IPS-18a (cell line): Measurements from ENCODE around the gene SLC25A39.

ENCODE experiments used
- H3K27ac ChIP-seq: one replicate; pipeline ENCODE4 v1.5.1; 2013; ENCODE audit warnings: low read length
- H3K27me3 ChIP-seq: one replicate; pipeline ENCODE4 v1.6.1; 2013; ENCODE audit warnings: mild to moderate bottlenecking, low read length; ENCODE audit not compliant: control insufficient read depth, insufficient read depth
- H3K36me3 ChIP-seq: one replicate; pipeline ENCODE4 v1.6.1; 2013; ENCODE audit warnings: low read depth, low read length; ENCODE audit not compliant: control insufficient read depth
- H3K4me1 ChIP-seq: one replicate; pipeline ENCODE4 v1.6.1; 2013; ENCODE audit warnings: low read depth, low read length; ENCODE audit not compliant: control insufficient read depth
- H3K4me3 ChIP-seq: one replicate; pipeline ENCODE4 v1.5.1; 2013; ENCODE audit warnings: low read length
- H3K9ac ChIP-seq: one replicate; pipeline ENCODE4 v1.6.1; 2013; ENCODE audit warnings: mild to moderate bottlenecking, low read length, moderate library complexity
- H3K9me3 ChIP-seq: one replicate; pipeline ENCODE4 v1.6.1; 2013; ENCODE audit warnings: low read depth, low read length; ENCODE audit not compliant: control insufficient read depth

Gene SLC25A39

DNA sequence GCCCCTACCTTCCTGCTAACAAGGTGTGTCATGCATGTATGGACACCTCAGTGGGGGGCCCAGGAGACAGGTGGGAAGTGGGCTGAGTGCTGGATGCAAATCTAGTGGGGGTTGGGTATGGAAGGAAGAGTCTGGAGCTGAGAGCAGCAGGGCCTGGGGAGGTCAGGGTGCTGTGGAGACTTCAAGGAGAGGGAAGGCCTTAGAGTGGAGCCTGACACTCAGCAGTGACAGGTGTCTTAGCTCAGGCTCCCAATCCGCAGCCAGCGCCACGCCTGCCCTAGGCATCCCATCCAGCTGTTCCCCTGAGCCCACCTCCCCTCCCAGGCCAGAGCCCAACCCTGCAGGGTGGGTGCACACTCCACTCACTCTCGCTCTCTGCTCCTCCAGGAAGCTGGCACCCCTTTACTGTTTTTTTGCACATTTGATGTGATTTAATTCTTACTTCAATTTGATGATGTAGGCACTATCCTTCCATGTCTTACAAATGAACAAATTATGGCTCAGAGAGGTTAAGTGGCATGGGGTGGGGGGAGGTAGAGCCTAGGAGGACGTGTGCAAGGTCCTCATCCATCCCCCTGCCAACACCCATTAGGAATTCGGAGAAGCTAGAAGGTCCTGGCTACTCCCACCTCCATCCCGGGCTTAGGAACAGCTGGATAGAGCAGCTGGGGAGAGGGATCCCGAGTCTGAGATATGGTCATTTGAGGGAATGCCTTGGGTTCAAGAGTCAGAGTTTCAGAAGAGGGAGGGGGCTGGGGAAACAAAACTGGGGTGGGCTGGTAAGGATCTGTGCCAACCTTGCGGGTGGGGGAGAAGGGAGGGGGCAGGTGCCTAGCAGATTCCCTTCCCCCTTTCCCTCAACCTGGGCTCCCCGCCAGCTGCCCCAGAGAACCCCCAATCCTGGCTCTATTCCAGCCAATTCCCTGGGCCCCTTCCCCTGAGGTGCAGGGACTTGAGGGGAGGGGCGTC lies 37.0 kb upstream of the SLC25A39 start:
- Histone ChIP-seq H3K36me3 (peaks cover 6% of the 10 kb centered on the region), H3K27ac (no peak overlapping the region), H3K4me1 (peaks cover 21% of the 10 kb centered on the region), H3K9ac (no peak overlapping the region), H3K27me3 (peaks cover 21% of the 10 kb centered on the region), H3K4me3 (peak overlapping the region; percentile 75), H3K9me3 (no peaks in the 10 kb centered on the region)

DNA sequence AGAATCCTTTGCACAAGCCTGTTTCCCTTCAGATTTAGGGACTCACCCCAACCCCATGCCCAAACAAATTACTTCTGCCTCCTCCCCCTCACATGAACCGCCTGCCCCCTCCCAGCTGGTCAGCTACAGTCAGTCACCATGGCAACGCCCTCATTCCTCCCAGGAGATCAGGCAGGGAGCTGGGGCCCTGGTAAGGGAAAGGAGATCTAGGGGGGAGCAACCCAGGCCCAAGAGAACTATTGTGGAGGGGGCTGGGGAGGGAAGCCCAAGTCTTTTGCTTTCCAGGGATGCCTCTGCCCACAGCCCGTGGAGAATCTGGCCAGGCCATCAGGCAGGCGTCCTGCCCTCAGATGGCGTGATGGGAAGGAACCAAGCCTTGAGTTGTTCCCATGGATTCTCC lies 36.2 kb upstream of the SLC25A39 start:
- Histone ChIP-seq H3K9ac (no peak overlapping the region), H3K27ac (no peak overlapping the region), H3K9me3 (no peaks in the 10 kb centered on the region), H3K4me3 (peak overlapping the region; percentile 19), H3K27me3 (peaks cover 19% of the 10 kb centered on the region), H3K4me1 (peaks cover 21% of the 10 kb centered on the region), H3K36me3 (peaks cover 6% of the 10 kb centered on the region)

DNA sequence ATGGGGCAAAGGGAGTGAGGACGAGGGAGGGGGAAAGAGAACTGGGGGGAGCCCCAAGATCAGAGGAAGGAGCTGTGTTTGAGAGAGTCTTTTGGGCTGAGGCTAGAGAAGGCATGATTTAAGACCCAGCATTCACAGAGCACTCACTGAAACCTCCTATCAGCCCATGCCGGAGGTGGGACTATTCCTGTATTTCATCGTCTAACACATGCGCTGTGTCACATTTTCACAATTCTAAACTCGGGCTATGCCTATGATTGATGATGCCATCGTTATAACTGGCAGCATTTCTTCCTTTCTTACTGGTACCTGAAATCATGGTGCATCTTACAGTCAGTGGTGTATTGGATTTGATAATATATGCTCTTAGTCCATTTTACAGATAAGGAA lies 35.5 kb upstream of the SLC25A39 start:
- Histone ChIP-seq H3K27ac (no peak overlapping the region), H3K4me1 (peaks cover 21% of the 10 kb centered on the region), H3K9me3 (no peaks in the 10 kb centered on the region), H3K9ac (no peak overlapping the region), H3K27me3 (peaks cover 12% of the 10 kb centered on the region), H3K36me3 (peaks cover 6% of the 10 kb centered on the region), H3K4me3 (peak overlapping the region; percentile 19)

DNA sequence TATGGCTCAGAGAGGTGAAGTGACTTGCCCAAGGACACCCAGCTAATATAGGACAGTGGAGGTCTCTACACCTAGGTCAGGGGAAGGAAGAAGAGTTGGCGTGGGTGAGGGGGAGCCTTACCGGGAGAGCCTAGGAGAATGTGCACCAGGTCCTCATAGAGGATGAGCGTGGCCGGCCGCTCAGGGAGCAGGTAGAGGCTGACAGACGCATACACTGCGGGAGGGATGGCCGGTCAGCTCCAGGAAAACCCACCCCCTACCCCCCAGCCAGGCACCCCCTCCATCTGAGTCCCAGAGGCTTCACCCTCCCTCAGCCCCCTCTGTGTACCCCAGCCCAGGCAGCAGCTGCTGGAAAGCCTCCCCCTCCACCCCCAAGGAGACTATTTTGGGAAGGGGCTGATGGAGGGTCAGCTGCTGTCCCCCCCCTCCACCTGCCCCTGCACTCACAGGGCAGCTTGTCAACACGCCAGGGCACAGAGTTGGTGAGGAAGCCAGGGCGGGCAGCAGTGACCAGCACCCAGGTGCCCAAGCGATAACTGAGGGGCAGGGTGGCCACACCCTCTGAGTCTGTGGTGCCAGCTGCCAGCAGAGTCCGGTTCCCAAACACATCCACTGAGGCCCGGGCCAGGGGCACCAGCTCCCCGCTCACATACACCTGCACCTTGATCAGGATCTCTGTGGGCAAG lies 35.0 kb upstream of the SLC25A39 start:
- H3K4me3 ChIP-seq: no peak overlapping the region

DNA sequence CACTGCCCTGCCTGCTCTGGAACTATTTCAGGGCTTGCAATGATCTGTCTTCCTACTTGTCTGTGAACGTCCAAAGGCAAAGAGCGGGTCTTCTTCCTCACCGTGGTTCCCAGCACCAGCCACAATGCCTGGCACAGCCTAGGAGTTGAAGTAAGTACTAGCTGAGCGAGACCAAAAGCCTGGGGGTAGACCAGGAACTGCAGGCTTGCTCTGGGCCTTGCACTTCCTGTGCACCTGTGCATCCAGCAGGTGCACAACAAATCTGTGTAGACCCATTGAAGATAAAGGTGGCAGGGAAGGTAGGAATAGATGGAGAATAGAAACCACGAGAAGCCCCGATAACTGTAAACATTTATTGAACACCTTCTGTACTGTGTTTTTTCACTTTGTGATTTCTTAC lies 34.4 kb upstream of the SLC25A39 start:
- Histone ChIP-seq H3K4me3 (no peak overlapping the region), H3K27me3 (peaks cover under 1% of the 10 kb centered on the region), H3K9ac (no peak overlapping the region), H3K9me3 (no peaks in the 10 kb centered on the region), H3K27ac (no peak overlapping the region), H3K36me3 (peaks cover 6% of the 10 kb centered on the region), H3K4me1 (peaks cover 21% of the 10 kb centered on the region)

More for the DNA sequence above, 35.0 kb upstream of the SLC25A39 start:
- Histone ChIP-seq H3K9ac (no peak overlapping the region), H3K36me3 (peaks cover 6% of the 10 kb centered on the region), H3K9me3 (no peaks in the 10 kb centered on the region), H3K27ac (no peak overlapping the region), H3K27me3 (peaks cover 7% of the 10 kb centered on the region), H3K4me1 (peaks cover 21% of the 10 kb centered on the region)

DNA sequence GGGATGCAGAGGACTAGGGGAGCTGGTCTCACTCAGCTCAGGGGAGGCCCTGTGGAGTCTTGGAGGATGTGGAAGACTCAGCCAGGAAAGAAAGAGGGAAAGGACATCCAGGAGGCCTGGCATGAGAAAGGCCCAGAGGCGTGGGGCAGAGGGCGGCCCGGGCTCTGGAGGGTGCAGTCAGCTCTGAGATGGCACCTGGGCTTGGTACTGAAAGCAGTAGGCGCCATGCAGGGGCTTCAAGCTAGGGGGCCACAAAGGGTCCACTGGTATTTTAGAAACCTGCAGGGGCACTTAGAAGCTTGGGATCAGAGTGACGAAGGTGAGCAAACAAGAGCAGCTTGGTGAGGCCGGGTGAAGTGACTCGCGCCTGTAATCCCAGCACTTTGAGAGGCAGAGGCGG lies 33.4 kb upstream of the SLC25A39 start:
- H3K36me3 ChIP-seq: peaks cover 6% of the 10 kb centered on the region
- H3K9me3 ChIP-seq: no peaks in the 10 kb centered on the region
- H3K4me1 ChIP-seq: peaks cover 21% of the 10 kb centered on the region
- peaks cover 4% of the 10 kb centered on the region for H3K27me3 ChIP-seq
- H3K9ac ChIP-seq: no peak overlapping the region
- no peak overlapping the region for H3K4me3 ChIP-seq
- no peak overlapping the region for H3K27ac ChIP-seq

DNA sequence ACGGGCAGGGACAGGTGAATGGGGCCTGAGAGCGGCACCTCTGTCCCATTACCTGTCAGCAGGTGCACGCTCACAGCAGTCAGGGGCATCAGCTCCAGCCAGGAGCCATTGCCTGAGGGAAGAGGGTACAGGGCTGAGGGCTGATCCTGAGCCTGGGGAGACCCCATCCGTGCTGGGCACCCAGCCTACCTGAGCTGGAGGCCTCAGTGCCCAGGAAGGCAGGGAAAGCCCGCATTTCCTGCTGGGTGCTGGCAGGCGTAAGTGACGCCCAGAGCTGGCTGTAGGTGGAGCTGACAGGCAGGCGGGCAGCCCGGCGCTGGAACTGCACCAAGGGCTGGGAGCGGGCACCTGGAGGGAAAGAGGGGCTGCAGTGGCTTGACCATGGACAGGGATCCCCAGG lies 31.6 kb upstream of the SLC25A39 start:
- Histone ChIP-seq H3K27ac (no peak overlapping the region), H3K36me3 (peaks cover 6% of the 10 kb centered on the region), H3K4me3 (no peak overlapping the region), H3K4me1 (peaks cover 9% of the 10 kb centered on the region), H3K27me3 (peaks cover 7% of the 10 kb centered on the region), H3K9me3 (no peaks in the 10 kb centered on the region), H3K9ac (no peak overlapping the region)

DNA sequence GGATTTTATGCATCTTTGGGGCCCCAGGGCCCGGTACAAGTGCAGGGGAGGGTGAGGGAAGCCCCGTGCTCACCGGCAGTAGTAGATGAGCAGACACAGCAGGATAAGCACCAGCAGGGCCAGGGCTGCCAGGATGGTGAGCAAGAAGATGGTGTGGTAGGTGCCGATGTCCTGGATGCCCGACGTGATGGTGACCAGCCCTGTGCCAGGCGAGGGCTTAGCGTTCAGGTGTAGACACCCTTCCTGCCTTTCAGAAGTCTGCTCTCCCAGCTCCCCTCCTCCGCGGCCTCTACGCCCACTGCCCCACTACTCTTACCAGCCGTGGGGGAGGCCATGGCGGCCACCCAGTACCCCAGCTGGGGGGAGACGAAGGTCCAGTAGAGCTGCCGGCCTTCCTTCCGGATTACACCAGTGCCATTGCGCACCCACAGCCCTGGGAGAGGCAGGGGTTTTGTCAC lies 31.0 kb upstream of the SLC25A39 start:
- H3K9ac ChIP-seq: no peak overlapping the region
- peaks cover 6% of the 10 kb centered on the region for H3K36me3 ChIP-seq

DNA sequence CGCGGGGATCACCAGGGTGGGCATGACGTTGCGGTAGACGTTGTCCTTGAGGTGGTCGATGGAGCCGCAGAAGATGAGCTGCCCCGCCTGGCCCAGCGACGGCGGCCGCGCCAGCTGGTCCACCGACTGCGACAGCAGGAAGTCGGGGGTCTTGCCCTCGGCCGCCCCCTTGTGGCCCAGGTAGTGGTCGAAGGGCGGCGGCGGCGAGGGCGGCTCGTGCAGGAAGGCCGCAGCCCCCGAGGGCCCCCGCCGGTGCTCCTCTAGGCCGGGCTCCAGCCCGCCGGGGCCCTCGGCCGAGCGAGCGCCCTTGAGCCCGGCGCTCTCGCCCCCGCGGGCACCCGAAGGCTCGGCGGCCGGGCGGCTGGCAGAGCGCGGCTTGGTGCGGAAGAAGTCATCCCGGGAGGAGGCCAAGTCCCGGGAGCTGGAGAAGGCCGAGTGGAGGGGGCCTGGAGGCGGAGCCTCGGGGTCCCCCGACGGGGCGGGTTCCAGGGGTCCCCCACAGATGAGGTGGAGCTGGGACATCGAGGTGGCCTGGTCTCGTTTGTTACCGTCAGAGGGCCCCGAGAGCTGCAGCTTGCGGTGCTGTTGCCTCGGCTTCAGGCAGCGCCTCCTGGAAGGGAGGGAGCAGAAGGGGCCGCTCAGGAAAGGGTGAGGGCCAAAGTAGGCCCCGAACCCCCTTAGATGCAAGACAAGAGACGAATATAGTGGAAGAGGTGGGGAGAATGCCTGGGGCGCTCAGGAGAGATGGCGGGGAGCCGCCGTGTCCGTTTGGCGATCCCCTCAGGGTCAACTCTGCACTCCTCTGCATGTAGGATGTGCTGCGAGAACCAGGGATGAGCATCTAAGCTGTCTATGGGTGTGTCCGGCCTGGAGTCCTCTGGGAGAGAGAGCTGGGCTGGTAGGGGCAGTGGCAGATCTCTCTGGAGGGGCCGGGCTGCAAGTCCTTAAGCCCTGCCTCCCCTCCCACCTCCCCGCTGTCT lies 30.2 kb upstream of the SLC25A39 start:
- H3K27me3 ChIP-seq: peaks cover 7% of the 10 kb centered on the region
- no peaks in the 10 kb centered on the region for H3K4me1 ChIP-seq
- H3K27ac ChIP-seq: no peak overlapping the region
- no peak overlapping the region for H3K9ac ChIP-seq
- H3K9me3 ChIP-seq: no peaks in the 10 kb centered on the region
- peaks cover 6% of the 10 kb centered on the region for H3K36me3 ChIP-seq
- H3K4me3 ChIP-seq: peak overlapping the region; percentile 21

More for the DNA sequence above, 31.0 kb upstream of the SLC25A39 start:
- Histone ChIP-seq H3K4me1 (peaks cover 4% of the 10 kb centered on the region), H3K4me3 (no peak overlapping the region), H3K27me3 (peaks cover 7% of the 10 kb centered on the region), H3K9me3 (no peaks in the 10 kb centered on the region), H3K27ac (no peak overlapping the region)

DNA sequence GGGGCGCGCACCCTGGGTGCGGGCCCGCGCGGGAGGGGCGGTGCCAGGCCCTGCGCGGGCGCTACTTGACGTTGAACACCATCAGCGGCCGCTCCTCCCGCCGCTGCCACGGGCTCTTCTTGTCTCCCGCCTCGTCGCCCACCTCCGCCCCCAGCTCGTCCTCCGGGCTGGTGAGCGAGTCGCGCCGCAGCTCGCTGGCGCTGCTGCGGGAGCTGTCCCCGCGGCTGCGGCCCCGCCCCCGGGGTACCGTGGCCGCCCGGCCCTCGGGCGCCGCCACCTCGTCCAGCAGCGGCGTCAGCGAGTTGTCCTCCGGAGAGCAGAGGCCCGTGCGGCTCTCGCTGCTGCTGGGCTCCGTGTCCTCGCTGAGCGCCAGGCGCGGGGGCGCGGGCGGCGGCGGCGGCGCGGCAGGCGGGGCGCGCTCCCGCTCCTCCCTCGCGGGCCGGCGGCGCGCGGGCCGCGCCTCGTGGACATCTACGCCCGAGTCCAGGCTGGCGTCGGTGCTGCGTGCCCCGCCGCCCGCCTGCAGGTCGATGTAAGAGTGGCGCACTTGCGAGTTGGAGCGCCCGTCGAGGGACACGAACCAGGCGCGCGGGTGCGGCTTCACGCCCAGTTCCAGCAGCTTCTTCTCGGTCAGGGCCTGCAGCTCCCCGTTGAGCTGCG lies 29.2 kb upstream of the SLC25A39 start:
- H3K4me3 ChIP-seq: peak overlapping the region; percentile 30
- no peak overlapping the region for H3K27ac ChIP-seq
- H3K4me1 ChIP-seq: no peaks in the 10 kb centered on the region
- H3K36me3 ChIP-seq: peaks cover under 1% of the 10 kb centered on the region
- H3K27me3 ChIP-seq: peaks cover 7% of the 10 kb centered on the region
- no peak overlapping the region for H3K9ac ChIP-seq
- no peaks in the 10 kb centered on the region for H3K9me3 ChIP-seq
